ENCODE measurements around the gene SYNDIG1.

SYNDIG1 gene

DNA sequence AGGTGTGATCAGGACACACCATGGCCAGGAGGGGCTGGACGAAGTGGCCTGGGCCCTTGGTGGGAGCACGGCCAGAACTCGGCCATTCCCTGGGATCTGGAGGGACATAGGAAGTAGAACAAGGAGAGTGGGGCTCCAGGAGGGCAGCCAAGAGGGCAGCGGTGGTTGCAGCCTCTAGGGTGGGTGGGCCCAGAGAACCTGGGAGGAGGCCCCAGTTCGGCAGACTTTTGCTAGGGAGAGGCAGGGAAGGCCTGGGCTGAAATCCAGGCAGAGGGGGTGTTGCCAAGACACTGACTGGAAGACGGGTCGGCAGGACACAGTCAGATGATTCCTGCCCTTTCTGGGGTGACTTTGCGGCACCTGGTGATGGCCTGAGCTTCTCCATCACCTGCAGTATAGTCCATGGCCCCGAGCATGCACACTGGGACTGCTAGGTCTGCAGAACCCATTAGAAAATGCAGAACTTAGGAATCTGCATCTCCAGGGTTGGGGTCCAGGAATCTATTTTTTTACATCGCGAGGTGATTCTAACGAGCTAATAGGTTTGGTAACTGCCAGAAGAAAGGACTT lies 224.8 kb downstream of the SYNDIG1 start:
- no peak for DNase-seq (ENCODE audit: low spot score)

- no peak for DNase-seq (ENCODE audit: low spot score)
These were observed 225.5 kb downstream of the SYNDIG1 start for GRCh38 chr20:24694727-24695528.

DNA sequence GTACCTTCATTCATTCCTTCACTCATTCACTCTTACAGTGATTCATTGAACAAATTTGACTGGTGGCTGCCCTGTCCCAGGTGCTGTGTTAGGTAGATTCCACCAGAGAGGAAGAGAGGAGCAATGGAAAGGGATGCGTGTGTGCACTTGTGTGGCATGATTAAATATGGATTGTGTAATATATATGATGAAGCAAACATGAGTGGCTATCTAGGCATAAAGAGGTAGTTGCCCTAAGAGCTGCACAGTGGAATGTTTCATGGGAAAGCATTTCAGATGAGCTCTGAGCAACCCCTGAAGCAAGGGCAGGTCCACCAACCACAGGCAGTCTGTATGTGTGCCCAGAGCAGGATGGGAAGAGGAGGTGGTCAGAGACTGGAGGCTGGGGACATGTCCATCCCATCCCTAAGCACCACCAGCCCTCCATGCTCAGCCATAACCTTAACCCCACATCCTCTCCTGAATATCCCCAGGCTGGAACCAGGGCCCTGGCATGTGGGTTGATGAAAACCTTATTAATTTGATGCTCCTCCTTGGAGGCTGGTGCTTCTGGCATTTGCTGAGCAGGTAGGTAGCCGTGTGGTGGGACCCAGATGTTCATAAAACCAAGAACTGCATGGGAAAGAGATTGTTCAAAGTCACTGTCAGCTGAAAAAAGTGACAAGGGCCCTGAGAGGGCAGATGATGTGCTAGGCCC lies 226.2 kb downstream of the SYNDIG1 start:
- no peak for DNase-seq (ENCODE audit: low spot score)

DNA sequence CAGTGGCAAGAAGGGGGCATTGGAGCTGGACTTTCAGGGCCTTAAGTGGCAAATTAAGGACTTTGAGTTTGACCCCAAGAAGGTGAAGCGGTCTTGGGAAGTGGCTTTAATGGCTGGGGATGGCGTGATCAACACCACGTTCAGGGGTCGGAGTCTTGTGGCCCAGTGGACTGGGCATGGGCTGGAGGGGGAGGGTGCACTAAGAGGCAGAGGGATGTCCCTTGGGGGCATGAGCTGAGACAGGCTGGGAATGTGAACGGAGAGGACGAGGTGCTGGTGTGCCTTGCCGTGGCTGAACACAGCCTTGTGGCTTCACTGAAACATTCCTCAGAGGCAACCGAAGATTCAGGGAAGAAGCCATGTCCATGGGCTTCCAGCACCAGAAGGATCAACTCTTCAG lies 227.0 kb downstream of the SYNDIG1 start:
- no peak for DNase-seq (ENCODE audit: low spot score)

DNA sequence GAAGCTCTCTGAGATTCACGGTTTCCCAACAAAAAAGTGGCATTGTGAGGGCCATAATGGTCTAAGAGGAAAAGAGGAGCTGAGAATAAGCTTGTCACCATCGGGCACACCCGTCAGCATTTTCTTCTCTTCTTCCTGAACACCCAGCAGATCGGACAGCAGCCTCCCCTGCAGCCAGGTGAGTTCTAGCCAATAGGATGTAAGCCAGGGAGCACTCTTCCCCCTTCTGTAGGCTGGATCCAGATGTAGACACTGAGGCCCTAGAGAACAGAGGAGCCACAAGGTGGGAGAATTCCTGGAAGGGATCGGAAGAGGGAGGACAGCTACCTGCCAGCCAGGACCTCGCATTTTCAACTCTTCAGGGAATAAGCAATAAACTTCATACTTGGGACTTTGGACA lies 228.0 kb downstream of the SYNDIG1 start:
- DNase-seq (ENCODE audit: low spot score) = no peak

DNA sequence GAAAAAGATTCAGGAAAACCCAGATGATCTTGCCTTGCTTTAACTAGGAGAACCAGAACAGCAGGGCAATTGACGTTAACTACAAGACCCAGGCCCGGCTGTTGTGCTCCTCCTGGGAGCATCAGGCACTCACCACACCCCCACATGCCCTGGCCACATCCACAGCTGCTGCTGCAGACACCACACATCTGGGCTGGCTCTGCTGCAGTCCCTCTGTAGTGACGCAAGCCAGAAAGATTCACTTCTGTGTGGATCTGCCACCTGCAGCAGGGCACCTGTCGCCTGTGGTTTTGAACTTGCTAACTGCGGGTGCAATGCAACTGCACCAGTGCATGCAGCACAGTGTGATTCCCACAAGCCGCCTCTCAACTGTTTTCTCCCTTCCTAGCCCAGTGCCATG lies 228.8 kb downstream of the SYNDIG1 start:
- no peak for DNase-seq (ENCODE audit: low spot score)

- no peak for DNase-seq (ENCODE audit: low spot score)
These were observed 229.3 kb downstream of the SYNDIG1 start for GRCh38 chr20:24698706-24699206.

DNA sequence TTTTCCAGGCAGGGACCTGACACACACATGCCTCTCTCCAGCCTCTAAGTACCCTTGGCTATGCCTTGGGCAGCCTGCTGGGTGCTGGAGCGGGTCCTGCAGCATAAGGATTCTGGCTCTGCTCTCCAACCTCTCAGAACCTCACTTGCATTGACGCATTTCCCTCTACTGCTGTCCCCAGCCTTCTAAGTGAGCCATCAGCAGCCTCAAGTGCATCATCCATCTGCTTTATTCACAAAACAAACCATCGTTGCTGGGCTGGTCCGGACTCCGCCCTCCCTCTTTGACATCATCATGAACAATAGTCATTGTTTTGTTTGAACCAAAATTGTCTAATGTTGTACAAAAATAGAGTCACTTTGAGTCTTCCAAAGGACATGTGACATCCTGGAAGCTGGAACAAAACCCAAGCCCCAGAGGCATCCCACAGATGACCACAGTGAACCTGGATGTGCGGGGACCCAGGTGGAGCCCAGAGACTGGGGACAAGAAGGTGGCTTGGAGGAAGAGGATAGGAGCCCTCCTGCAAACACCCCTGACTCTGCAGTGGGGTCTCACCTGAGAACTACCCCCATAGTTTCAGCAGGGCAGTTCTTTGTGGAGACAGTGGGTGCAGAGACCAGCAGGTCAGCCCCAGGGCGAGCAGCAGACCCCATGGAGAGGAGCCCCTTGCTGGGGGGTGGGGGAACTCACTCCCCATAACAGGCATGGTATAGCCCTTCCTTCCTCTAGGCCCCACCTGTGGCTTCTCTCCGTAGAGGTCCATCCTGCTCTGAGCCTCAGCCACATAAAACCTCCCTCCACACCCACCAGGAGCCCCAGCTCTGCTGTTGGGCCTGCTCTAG lies 230.1 kb downstream of the SYNDIG1 start:
- no peak for DNase-seq (ENCODE audit: low spot score)

DNA sequence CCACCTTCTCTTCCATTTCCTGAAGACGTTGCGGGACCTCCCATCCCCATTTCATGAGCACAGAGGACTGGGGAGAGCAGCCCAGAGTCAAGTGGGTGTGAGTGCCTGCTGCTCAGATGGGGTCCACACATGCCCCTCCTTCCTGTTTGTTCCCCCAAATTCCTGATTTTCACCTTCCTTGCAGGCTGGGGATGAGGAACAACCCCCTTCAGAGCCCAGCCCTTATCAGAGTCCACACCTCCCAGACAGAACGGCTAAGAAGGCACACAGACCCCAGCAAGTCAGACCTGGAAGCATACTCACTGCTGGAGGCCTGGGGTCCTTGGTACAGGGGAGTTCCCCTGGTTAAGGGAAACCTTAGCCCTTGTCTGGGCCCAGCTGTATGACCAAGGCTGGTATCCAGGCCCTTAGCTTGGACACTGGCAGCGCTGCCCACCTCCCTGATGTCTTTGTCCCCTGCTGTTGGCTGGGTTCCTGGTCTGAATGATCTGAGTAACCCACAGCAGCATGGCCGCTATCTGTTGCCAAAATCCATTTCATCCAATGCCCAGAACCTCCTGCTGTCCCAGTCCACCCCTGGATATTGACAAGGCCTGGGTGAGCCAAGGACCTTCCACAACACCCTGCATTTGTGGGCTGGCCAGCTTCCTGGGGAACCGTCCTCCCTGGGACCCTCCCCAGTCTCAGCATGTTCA lies 230.9 kb downstream of the SYNDIG1 start:
- DNase-seq (ENCODE audit: low spot score) = no peak

DNA sequence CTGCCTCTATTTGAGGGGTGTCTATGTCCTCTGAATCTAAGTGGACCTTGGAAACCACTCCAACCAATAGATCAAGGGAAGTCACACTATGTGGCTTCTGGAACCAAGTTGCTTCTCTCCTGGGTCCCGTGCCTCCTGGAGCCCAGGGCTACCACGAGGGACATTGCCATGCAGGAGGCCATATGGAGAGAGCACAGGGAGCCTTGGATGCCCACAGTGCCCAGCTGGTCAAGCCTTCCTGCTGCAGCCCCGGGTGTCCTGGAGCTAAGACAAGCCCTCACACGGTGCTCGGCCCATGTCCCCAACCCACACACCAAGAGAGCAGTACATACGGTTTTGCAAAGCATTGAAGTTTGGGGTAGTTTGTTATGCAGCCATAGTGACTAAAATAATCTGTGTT lies 231.6 kb downstream of the SYNDIG1 start:
- DNase-seq (ENCODE audit: low spot score) = no peak

DNA sequence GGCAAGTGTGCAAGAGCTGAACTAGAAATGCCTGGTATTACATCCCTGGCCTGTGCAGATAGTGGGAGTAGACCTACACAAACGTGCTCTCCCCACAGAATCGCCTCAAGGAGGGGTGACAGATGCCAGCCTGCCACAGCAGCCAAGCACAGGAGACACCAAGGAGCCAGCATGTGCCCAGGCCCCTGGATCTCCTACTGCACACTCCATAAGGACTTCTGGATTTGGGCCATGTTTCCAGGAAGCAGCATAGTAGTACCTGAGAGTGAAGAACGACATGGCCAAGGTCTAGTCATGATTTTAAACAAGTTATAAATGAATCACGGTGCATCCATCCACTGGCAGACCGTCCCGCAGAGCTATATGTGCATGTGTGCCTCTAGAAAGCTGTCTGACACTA lies 232.2 kb downstream of the SYNDIG1 start:
- no peak for DNase-seq (ENCODE audit: low spot score)

- DNase-seq (ENCODE audit: low spot score) = no peak
These were observed 233.3 kb downstream of the SYNDIG1 start for GRCh38 chr20:24702501-24703283.

DNA sequence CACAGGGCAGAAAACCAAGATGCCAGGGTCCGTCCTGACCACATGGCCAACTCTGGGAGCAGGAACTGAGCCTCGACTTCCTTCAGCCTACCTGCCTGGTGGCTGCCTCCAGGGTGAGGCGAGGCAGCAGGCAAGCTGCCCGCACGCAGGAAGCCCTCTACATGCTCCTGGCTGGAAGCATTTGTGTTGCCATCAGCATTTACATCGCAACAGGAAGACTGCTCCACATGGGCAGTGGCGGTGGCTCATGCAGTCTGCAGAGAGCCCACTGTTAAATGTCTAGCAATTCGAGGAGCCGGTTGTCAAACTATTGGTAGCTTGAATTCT lies 233.8 kb downstream of the SYNDIG1 start:
- DNase-seq (ENCODE audit: low spot score) = no peak

GRCh38 chr20:24704899-24705298 lies 235.5 kb downstream of the SYNDIG1 start:
- DNase-seq (ENCODE audit: low spot score) = no peak

DNA sequence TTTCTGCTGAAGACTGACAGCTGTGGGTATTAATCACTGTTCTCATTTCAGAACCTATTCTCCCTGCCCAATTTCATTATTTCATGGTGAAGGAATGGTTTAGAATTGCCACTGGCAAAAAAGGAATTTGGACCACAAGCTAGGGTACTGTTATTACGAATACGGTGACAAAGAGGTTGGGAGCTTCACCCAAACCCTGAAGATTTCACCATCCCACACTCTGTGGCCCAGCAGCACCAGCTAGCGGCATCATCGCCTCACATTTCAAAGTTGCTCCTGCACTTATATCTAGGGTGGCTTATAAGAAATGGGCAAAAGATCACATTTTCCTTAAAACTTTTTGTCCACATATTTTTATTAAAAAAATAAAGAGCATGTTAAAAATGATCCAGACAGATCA lies 236.1 kb downstream of the SYNDIG1 start:
- DNase-seq (ENCODE audit: low spot score) = no peak

GRCh38 chr20:24708411-24709295 lies 239.2 kb downstream of the SYNDIG1 start:
- no peak for DNase-seq (ENCODE audit: low spot score)
